GM21717 (cell line): ENCODE measurements around the gene FAM114A2.

Experiments
- ATAC-seq: cut with Tn5 transposase; IDR thresholded peaks from one replicate; pipeline ENCODE4 v1.9.1; 2021; ENCODE audit warnings: mild to moderate bottlenecking, moderate library complexity; ENCODE audit not compliant: unreplicated experiment

The FAM114A2 gene

DNA sequence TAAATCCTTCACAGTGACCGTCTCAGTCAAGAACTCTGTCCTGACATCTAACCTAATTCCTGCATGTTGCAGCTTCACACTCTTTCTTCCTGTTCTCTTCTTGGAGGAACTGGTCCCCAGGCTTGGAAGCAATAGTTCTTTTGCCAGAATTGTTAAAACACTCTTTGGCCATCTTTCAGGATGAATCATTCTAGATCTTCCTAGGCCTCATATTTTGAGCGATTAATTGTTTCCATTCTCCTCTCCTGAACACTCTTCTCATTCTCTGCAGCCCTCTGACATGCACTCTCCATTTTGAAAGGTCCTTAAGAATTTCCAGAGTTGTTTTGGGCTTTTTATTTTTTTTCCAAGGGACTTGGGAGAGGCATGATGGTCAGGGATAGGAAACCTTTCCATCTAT is 85.8 kb downstream of the FAM114A2 start:
- no peak for ATAC-seq

DNA sequence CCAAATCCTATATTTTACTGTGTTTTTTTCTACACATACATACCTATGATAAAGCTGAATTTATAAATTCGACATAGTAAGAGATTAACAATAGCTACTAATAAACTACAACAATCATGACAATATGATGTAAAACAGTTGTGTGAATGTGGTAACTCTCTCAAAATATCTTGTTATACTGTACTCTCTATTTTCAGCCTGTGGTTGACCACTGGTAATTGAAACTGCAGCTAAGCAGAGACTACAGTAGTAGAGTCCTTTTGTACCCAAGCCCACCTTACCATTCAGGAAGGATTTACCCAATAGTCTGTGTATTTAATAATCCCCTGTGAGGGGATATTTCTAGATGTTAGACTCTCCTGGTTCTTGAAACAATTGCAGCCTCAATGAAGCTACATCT is 86.7 kb downstream of the FAM114A2 start:
- no peak for ATAC-seq

DNA sequence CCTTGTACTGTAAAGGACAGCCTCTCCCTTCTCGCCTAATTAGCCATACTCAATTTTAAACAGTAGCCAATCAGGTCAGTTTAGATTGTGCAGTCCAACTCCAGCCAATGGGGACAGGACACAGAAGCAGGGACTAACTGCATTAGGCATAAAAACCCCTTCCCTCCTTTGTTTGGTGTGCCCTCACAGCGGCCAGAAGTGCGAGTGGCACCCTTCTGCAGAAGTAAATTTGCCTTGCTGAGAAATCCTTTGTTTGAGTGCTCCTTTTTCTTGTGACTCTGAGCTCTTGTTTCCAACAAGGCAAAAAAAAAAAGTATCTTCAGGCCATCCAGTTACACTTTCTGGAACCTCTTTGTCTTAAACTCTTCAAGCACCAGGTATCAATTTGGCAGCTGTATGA is 97.4 kb downstream of the FAM114A2 start:
- no peak for ATAC-seq
